Central memory CD4-positive, alpha-beta T cell (primary cell): ENCODE data around the gene ENDOV.

Source experiments
- DNase-seq: peaks from one replicate; pipeline ENCODE4 v3.0.0; 2022
- total RNA-seq, 3 experiments: gene quantifications; one replicate each; lab custom pipeline; 2026; lab: John Stamatoyannopoulos, UW

ENDOV gene
- total RNA-seq: 6.2 to 9.6 (median 7.0) reads per million in 3 experiments

DNA sequence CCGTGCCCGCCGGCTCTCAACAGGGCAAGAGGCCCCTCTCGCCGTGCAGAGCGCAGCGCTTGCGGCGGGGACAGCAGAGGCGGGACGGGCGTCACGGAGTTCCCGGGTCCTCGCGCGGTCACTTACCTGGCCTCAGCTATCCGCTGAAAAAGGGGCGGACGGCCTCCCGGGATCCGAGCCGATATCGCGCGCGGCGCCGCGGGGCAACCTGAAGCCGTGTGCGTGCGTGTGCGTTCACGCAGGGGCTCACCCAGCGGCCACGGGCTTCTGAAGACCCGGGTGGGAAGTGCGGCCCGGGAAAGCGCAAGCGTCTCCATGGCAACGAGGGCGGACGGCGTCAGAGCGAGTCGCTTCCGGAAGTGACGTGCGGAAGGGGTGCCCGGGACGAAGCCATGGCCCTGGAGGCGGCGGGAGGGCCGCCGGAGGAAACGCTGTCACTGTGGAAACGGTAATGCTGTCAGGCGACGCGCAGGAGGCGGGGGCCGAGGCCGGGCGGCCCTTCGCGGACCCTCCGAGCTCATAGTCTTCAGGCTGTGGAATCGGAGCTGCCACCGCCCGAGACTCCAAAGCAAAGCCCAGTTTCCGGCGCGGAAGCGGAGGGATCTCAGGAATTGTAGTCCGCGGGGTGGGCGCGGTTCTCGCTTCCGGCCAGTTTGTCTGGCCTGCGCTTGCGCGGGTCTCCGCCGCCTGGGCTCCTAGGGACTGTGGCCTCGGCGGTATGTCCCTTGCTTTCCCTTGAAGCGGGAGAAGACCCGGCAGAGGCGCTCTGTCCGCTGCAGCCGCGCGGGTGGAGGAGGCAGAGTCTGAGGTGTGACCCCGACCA is at the start of gene ENDOV:
TSS of gene ENDOV (plus strand) at position 365 of the 823 bp plus-strand sequence. CDS start at position 393, 28 bp downstream.
- DNase-seq: peak; percentile 93

DNA sequence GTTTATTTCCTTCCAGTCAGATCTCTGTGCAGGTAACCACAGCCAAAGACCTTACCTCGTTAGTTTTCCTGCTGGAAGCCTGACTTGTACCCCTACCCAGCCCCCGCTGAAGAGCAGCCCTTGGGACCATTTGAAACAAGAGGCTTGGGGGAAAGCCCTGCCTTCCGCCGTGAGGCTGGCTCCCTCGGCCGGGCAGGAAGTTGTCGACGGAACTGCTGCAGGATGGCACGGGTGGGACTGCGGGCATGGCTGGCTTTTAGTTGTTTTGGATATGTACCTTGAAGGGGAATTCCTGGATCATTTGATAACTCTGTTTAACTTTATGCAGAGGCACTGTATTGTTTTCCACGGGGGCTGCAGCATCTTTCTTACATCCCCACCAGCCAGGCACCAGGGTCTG is 49.0 kb upstream of the ENDOV start:
- DNase-seq: no peak

DNA sequence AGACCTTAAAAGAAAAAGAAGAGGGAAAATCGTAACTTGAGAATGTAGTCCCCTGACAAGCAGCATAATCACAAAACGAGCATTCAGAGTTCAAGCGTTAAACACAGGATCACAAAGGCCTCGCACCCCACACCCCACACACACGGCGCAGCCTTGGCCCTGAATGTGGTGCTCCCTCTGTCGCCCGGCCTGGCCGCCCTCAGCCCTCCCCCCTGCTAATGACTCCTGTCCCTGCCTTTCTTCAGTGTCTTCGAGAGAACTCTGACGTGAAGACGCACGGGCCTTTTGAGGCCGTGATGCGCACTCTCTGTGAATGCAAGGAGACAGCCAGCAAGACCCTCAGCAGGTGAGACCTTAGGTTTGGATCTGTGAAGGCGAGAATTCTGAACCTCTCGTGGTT is 47.5 kb upstream of the ENDOV start:
- no peak for DNase-seq

DNA sequence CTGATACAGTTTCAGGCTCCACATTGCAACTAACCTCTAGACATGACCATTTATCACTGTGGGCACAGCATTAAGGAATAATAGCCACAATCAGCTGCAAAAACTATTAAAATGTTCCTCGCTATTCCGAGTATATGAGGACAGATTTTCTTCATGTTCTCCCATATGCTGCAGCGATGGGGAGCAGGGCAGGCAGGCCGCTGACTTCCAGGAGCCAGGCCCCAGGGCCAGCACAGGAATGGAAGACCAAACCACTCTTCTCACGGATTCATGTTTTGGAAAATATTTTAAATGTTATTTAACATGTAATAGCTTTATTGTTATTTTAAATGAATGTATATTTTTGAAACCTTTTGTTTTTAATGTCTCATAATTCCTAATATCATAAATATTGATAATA is 43.8 kb upstream of the ENDOV start:
- DNase-seq: no peak

DNA sequence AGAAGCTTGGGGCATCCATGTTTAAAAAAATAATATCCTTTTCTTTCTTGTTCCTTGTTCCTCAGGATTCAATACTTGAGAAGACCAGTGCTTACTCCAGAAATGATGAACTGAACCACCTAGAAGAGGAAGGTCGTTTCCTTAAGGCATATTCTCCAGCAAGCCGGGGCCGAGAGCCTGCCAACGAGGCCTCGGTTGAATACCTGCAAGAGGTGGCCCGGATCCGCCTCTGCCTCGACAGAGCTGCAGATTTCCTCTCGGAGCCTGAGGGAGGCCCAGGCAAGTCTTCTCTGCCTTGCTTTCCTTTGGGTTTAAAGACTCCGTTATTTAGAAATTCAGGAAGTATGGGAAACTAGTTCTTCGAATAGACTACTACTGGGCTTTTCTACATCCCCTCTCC is 42.5 kb upstream of the ENDOV start:
- DNase-seq: no peak

DNA sequence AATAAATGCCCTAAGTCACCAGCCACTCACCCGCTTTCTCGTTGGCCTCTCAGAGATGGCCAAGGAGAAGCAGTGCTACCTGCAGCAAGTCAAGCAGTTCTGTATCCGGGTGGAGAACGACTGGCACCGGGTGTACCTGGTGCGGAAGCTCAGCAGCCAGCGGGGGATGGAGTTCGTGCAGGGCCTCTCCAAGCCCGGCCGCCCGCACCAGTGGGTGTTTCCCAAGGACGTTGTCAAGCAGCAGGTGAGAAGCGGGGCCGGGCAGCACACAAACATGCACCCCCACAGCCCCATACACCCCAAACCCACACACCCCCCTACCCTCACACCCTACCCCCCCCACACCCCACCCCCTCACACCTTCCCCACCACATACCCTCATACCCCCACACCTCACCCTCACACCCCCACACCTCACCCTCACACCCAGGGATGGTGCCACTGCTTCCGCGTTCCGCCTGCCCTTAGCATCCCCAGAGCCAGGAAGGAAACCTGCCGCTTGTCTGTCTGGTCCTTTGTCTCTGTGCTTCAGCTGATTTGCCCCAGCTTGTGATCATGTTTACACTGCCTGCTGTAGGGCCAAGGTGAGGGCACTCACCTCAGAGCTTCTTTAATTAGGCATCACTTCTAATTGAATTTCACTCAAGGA is 41.9 kb upstream of the ENDOV start:
- no peak for DNase-seq

DNA sequence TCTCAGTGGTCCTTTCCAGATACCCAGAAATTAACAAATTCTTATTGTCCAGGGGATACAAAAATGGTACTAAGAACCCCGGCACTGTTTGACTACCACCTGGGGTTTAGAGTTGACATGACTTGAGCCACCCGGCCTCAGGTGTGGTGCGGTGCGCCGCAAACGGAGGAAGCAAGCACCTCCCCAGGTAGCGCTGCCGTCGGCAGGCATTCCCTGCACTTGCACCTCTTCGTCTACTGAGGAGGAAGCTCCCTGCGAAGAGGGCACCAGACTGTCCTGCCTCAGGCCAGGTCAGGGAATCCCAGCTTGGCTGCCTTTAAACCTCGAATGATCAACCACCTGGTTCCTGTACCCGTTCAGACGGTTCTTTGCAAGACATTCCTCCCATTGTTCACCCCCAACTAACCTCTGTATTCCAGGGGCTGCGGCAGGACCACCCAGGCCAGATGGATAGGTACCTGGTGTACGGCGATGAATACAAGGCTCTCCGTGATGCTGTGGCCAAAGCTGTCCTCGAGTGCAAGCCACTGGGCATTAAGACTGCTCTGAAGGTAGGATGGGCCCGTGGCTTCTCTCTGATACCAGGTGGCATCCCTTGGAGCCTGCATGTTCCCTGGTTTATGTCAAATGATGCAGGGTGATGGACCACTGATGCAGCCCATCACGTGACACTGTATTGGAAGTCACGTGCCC is 40.8 kb upstream of the ENDOV start:
- DNase-seq: no peak

DNA sequence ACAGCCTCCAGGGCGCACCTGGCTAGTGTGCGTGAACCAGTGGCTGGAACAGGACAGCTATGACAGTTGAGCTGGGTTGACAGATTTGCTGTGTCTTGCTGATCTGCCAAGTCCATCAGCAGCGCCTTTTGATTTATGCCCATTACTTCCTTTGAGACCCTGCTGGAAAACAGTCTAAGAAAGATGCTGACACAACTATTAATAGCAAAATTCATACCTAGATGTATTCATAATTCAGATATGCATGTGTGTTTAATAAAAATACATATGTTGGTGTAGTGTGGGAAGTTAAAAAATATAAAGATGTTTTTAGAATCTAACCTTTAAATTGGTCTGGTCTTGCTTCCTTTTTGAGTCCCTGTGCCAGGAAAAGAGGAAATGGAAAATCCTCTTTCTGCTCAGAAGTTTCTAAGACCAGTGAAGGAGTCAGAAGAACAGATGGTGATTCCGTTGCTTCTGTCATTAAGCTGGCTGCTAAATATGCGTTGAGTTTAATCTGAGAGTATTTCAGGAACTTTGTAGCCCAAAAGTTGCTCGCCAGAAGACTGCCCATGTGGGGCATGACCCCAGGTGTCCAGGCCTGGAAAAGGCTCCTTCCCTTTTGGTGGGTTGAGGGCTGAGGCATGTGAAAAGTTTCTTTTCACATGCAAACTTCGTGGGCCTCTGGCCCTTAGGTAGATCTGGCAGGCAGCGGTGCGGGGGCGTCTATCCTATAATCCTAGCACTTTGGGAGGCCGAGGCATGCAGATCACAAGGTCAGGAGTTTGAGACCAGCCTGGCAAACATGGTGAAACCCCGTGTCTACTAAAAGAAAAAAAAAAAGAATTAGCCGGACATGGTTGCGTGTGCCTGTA is 40.0 kb upstream of the ENDOV start:
- no peak for DNase-seq

DNA sequence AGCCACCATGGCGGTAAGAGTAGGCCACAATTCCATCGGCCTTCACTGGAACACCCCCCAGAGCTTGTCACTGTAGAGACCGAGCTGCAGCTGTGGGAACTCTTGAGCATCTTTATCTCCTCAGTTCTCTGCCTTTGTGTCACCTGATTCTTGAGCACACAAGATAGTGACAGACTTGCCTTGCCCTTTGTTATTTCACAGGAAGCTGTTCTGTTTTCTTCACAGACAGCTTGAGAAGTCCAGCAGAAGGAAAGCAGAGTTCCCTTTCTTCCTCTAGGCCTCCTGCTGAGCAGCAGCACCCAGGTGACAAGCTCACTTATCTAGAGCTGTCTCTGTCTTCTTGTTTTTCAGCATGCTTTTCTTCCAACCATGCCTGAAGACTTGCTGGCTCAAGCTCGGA is 38.4 kb upstream of the ENDOV start:
- DNase-seq: no peak

DNA sequence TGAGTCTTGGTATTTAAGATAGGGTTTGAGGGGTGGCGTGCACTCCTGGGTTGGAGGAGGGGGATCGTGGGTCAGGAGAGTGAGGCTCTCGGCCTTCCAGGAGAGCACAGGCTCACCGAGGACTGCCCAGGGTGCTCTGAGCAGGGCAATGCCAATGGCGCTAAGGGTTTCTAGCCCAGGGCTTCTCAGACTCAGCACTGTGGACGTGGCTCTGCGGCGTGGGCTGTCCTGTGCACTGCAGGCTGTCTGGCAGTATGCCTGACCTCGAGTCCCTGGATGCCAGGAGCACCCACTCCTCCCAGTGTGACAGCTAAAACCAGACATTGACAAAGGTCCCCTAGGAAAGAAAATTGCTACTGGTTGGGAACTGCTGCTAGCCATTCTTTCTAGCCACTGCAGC is 37.2 kb upstream of the ENDOV start:
- no peak for DNase-seq

DNA sequence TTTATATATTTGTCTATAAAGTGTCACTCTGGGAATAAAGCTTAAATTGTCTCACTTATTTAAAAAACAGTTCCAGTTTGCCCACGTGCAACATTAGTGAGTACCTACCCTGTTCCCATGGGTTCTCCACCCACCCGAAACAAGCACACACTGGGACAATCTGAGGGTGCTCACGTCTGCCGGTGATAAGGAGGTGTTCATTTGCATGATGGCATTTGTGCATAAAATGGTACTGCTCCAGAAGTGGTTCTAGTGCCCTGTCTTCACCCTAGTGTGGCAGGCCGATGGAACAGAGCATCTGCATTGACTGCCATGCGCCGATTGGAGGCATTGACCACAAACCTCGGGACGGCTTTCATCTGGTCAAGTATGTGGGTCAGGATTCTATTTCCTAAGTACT is 35.6 kb upstream of the ENDOV start:
- no peak for DNase-seq

DNA sequence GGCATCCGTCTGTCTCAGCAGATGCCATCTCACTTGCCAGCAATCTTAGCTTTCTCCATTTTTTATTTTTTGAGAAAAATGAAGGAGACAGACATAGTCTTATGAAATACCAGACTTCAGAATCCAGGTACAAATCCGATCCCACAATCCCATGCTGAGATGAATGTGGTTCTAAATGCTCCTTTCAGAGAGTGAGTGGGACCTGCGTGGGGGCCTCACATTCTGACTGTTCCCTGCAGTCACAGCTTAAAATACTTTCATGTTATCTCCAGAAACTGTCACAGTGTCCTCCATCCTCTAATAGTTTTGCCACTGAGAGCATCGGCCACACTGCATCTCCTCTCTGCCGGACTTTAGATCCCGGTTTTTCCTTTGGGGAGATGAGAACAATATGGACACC is 34.9 kb upstream of the ENDOV start:
- no peak for DNase-seq

DNA sequence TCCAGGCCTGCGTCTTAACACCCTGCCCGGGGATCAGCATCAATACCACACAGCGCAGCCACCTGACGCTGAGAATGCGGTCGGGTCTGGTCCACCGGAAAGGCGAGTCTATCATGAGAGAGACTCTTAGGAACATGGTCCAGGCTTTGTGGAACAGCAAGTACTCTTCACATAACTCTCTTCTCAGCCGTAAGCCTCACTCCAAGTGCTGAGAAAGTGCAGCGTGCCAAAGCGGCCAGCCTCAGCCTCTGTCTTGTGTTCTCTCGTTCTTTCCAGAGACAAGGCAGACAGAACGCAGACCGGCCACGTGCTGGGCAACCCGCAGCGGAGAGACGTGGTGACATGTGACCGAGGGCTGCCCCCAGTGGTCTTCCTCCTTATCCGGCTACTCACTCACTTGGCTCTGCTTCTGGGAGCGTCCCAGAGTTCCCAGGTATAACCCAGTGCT is 34.4 kb upstream of the ENDOV start:
- no peak for DNase-seq

DNA sequence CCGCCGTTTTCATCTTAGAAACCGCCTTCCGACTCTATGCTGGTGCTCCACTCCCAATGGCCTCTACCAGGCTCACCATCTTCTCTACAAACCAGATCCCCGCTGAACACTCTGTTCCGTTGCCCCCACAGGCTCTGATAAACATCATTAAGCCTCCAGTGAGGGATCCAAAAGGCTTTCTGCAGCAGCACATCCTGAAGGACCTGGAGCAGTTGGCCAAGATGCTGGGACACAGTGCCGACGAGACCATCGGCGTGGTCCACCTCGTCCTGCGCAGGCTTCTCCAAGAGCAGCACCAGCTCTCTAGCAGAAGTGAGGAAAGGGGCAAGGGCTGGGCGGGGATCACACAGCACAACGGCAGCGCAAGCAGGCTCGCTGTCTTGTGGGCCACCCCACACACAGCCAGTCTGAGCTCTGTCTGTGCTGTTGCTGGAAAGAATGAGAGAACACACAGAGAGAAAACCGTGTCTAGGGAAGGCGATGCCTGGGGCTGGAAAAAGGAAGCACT is 33.5 kb upstream of the ENDOV start:
- DNase-seq: no peak

DNA sequence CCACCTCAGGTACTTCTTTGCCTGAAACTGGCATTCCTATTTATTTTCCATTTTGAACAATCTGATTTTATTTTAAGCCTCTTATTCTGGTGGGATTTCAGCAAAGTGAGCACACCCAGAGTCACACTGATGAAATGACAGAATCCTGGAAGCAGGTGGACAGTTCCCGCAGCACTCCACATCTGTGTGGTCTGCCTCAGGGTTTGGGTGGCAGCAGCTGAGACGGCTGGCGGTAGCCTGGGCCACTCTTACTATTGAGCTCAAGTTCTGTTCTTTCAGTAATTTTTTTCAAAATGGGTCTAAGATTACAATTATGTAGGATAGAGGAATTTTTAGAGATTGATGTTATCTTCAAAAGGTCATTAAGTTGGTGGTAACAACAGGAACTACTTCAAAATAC is 32.5 kb upstream of the ENDOV start:
- DNase-seq: no peak

DNA sequence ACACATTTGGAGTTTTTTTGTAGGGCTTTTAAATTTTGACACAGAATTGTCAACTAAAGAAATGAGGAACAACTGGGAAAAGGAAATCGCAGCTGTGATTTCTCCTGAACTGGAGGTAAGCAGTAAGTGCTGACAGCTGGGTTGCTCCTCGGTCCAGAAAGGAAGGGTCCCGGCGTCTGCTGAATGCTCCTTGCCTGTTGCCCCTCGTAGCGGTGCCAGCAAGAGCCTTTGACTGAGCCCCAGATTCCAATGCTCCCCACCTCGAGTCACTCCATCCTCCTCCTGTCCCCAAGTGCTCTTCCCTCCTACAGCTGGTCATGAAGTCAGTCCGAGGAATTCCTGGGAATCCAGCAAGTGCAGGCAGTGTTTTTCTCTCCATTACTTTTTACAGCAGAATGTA is 32.0 kb upstream of the ENDOV start:
- DNase-seq: no peak

DNA sequence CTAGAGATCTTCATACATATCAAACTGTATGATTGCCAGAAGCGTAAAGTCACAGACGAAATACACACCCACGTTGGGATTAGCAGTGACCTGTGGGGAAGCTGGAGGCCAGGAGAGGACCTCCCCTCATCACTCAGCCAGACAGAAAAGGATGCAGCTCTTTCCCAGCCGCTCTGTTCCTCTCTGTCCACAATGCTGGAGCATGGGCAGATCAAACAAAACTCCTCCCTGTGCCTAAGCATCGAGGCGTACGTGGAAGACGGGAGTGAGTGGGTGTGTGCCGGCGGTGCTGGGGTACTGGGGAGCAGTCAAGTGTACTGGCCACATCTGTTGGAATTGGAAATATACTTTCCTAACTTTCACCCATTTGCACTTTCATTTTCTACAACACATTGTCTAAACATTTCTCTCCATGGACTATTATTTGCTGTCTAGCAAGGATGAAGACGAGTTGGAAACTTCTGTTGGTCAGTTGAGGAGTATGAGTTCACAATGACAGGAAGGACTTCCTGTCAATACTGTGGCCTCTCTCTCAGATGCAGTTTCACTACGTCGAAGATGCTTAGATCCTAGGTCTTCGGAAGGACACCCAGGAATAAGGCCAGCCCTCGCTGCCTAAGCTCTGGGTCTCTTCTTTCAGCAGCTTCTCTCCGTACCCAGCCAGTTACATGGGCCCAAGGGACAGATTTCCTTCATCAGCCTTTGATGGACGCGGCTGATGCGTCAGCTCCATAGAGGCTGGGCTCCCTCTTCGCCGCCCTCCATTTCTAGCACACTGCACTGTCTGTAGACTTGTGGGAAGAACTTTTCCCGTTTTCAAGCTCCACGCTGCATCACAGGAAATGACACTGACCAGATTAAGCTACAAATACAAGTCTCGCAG is 30.6 kb upstream of the ENDOV start:
- no peak for DNase-seq

DNA sequence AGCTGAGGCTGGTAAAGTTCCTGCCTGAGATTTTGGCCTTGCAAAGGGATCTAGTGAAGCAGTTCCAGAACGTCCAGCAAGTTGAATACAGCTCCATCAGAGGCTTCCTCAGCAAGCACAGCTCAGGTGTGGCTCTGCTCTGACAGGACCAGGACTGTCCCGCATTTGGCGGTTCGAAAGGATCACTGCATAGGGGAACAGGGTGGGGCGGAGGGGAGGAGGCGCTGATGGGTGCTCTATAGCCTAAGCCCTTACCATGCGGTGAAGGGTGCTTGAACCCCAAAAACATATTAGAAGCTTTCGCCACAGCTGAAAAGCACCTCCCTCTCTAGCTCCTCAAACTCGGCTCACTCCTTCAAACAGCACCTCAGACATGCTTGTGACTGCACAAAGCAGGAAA is 29.9 kb upstream of the ENDOV start:
- no peak for DNase-seq

DNA sequence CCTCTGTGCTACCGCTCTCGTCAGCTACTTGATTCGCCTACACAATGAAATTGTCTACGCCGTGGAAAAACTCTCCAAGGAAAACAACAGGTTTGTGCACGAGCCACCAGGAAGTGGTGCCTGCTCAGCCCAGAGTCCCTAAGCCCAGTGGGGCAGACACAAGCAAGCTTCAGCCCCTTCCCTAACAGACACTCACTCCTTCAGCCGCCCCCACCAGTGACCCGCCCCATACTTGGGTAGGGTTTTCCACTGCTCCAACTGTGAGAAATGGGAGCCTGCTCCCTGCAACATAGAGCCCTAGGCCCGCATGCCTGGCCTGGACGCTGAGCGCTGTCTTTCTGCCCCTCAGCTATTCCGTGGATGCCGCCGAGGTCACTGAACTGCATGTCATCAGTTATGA is 28.6 kb upstream of the ENDOV start:
- no peak for DNase-seq

DNA sequence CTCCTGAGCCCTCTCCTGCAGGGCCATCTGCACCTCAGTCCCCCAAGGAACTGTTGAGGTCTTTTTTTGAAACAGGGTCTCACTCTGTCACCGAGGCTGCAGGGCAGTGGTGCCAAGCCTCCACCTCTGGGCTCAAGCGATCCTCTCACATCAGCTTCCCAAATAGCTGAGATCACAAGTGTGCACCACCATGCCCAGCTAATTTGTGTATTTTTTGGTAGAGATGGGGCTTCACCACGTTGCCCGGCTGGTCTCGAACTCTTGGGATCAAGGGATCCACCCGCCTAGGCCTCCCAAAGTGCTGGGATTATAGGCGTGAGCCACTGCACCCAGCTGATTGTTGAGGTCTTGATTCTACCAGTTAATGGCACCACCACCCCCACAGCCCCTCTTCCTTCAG is 27.9 kb upstream of the ENDOV start:
- no peak for DNase-seq

DNA sequence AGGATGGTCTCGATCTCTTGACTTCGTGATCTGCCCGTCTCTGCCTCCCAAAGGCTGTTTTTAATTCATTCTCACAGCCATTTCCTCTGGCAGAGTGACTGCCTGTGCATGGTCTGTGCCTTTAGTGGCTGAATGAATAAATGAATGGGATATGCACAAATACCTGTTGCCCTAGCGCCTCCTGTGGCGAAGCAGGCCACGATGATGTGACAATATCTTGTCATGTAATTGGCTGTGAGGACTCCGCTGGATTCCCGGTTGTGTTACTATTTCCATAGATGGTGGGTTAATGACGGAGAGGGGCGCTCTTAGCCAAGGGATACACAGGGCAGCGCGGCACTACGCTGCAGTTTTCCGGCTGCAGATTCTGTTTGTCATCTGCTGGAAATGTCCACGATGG is 26.8 kb upstream of the ENDOV start:
- DNase-seq: no peak

DNA sequence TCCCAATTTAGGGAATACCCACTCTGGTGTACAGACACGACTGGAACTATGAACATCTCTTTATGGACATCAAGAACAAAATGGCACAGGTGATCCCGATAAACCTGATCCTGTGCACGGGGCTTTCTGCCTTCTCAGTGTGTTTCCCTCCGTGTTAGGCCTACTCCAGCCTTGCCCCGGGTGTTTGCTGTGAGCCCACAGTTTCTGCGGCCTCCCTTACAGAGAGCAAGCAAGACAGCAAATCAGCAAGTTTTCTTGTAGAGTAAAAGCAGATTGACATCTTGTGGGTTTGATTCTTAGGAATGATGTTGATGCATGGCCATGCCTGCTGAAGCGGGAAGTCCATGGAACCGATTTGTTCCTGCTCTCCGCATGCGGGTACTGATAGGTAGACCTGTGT is 26.4 kb upstream of the ENDOV start:
- no peak for DNase-seq
